ENCODE measurements around the gene SFMBT1.
A peak's percentile ranks its signal among the peaks of the same experiment; 100 is the strongest.

The SFMBT1 gene

DNA sequence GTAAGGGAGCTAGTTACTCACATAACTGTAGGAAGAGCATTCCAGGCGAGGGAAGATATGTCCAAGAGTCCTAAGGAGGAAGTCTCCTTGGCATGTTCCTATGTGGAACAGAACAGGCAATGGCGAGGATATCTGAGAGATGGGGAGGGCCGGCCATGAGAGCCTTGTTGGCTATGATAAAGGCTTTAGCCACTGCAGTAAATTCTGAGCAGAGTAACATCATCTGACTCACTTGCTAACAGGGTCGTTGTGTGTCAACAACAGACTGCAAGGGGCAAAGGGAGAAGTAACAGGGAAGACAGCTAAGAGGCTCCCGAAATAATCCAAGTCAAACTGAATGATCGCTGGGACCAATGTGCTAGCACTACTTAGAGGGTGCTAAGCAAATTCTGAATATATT is 21.6 kb downstream of the SFMBT1 start:
- Histone ChIP-seq H3K4me1 (peaks cover 29 to 55% (median 40%) of the 10 kb centered on the region in 10 experiments), H3K36me3 (peaks cover 0 to 11% (median 0%) of the 10 kb centered on the region in 11 experiments; a peak in 3 of 22 replicates), H3K9ac (no peak overlapping the region), H3K4me2 (peak overlapping the region in 2 of 11 experiments; percentile 54 to 61; a peak in 2 of 22 replicates), H3K4me3 (no peak overlapping the region), H4K20me1 (peaks cover 0 to 58% (median 0%) of the 10 kb centered on the region in 11 experiments; a peak in 9 of 22 replicates), H3K27ac (no peak overlapping the region), H3K27me3 (no peaks in the 10 kb centered on the region), H3K9me3 (replicated peaks in 1 of 11) (peaks cover 0 to 23% (median 10%) of the 10 kb centered on the region in 11 experiments; a peak in 11 of 22 replicates)
- TF ChIP-seq Cebpa-rat (IDR thresholded peaks at IDR 0.05) = no peak

DNA sequence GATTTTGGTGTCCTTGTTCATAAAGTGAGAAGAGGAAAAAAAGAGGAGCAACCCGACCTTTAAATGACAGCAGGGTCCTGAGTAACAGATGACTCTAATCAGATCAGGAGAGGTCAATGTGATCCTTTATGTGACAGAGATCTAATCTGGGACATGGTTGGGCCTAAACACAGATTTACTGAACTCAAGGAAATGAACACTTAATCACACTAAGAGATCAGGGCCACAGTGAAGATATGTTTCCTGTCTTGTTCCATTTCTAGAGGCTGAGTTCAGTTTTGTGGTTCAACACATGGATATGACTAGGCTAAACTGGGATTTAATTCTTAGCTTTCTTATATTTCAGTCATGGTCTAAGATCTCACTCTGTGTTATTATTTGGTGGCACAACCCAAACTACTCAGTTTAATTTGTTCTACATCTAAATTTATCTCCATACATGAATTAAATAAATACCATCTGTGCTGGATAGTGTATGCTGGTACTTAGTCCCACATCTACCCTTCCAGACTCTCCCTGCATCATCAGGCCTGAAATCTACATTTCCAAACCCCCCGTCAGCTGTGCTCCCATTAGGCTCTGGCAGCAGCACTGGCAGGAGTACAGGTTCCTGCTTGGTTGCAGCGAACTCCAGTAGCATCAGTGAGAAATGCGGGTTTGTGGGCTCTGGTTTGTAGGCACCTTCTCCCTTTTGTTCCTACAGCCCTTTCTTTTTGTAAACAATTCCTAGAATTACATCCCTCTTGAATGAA is 22.6 kb downstream of the SFMBT1 start:
- H3K27me3 ChIP-seq = no peaks in the 10 kb centered on the region
- H3K4me1 ChIP-seq = peaks cover 37 to 58% (median 46%) of the 10 kb centered on the region in 10 experiments
- peaks cover 0 to 57% (median 0%) of the 10 kb centered on the region in 11 experiments; a peak in 9 of 22 replicates for H4K20me1 ChIP-seq
- TF ChIP-seq Cebpa-rat (IDR thresholded peaks at IDR 0.05) = no peak
- peak overlapping the region in 6 of 11 experiments; percentile 4 to 52 (median 34); a peak in 7 of 22 replicates for H3K27ac ChIP-seq
- H3K36me3 ChIP-seq = peaks cover 0 to 11% (median 0%) of the 10 kb centered on the region in 11 experiments; a peak in 1 of 22 replicates
- H3K9ac ChIP-seq = peak overlapping the region in 1 of 11 experiments; percentile 4; a peak in 1 of 22 replicates
- H3K9me3 ChIP-seq (replicated peaks in 1 of 11) = peaks cover 0 to 17% (median 7%) of the 10 kb centered on the region in 11 experiments; a peak in 9 of 22 replicates
- no peak overlapping the region for H3K4me3 ChIP-seq
- H3K4me2 ChIP-seq = peak overlapping the region; percentile 20 to 61 (median 52); a peak in 21 of 22 replicates

DNA sequence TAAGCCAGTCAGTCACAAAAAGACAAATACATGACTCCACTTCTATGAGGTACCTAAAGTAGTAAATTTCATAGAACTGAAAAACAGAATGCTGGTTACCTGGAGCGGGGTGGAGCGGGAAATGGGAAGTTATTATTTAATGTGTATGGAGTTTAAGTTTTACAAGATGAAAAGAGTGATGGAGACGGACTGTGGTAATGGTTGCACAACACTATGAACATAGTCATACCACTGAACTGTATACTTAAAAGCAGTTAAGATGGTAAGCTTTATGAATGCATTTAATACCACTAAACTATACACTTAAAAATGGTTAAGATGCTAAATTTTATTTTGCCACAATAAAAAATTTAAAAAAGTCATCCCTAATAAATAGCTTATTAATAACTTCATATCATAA is 23.2 kb downstream of the SFMBT1 start:
- Histone ChIP-seq H3K9ac (peak overlapping the region in 1 of 11 experiments; percentile 4; a peak in 1 of 22 replicates), H3K4me2 (peak overlapping the region; percentile 20 to 61 (median 52); a peak in 18 of 22 replicates), H3K4me3 (no peak overlapping the region), H3K36me3 (peaks cover 0 to 11% (median 0%) of the 10 kb centered on the region in 11 experiments; a peak in 1 of 22 replicates), H3K4me1 (peaks cover 40 to 59% (median 50%) of the 10 kb centered on the region in 10 experiments), H3K9me3 (replicated peaks in 1 of 11) (peaks cover 0 to 17% (median 7%) of the 10 kb centered on the region in 11 experiments; a peak in 8 of 22 replicates), H4K20me1 (peaks cover 0 to 57% (median 0%) of the 10 kb centered on the region in 11 experiments; a peak in 9 of 22 replicates), H3K27me3 (no peaks in the 10 kb centered on the region), H3K27ac (peak overlapping the region in 3 of 11 experiments; percentile 33 to 52 (median 35); a peak in 2 of 22 replicates)
- no peak; a peak in 1 of 22 replicates for TF ChIP-seq Cebpa-rat (IDR thresholded peaks at IDR 0.05)

DNA sequence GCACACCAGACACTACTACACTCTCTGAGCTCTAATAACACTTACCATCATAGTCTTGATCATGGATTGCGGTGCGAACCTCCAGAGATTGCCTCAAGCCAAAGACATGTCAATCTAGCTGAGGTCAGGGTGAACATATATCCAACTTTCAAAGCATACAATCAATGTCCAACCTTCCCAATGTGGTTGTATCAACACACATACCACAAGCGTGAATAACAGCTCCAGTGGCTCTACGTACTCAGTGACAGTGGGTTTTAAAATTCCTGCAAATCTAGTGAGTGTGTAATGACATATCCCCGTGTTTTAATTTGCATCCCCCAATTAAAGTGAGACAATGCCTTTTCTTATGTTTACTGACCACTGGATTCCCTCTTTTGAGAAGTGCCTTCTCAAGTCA is 29.6 kb downstream of the SFMBT1 start:
- Histone ChIP-seq H3K27ac (no peak overlapping the region), H3K9me3 (replicated peaks in 1 of 11) (peaks cover 0 to 4% (median 0%) of the 10 kb centered on the region in 11 experiments; a peak in 1 of 22 replicates), H3K4me3 (no peak overlapping the region), H3K4me1 (peaks cover 11 to 30% (median 20%) of the 10 kb centered on the region in 10 experiments), H4K20me1 (peaks cover 0 to 31% (median 0%) of the 10 kb centered on the region in 11 experiments; a peak in 5 of 22 replicates), H3K4me2 (no peak overlapping the region), H3K27me3 (no peaks in the 10 kb centered on the region), H3K36me3 (peaks cover 0 to 12% (median 0%) of the 10 kb centered on the region in 11 experiments; a peak in 2 of 22 replicates), H3K9ac (no peak overlapping the region)
- TF ChIP-seq Cebpa-rat (IDR thresholded peaks at IDR 0.05) = no peak

DNA sequence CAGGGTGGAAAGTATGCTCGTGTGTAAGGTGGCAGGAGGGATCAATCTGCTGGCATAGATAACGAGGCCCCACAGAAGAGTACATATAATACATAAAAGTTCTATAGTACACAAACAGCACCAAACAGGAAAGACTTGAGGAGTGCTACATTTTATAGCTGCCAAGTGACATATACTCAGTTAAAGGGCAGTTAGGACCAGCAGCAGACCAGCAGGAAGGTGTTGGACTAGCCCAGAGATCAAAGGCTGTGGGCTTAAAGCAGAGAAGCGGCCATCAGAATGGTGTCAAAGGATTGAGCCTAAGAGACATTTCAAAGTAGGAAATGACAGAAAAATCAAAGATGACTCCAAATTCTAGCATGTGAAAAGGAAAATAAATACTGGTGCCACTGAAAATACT is 34.5 kb downstream of the SFMBT1 start:
- Histone ChIP-seq H3K36me3 (peaks cover 0 to 7% (median 0%) of the 10 kb centered on the region in 11 experiments; a peak in 3 of 22 replicates), H4K20me1 (peaks cover 0 to 33% (median 0%) of the 10 kb centered on the region in 11 experiments; a peak in 6 of 22 replicates), H3K27me3 (peaks cover 0 to 6% (median 0%) of the 10 kb centered on the region in 11 experiments; a peak in 4 of 22 replicates), H3K4me3 (no peak overlapping the region), H3K4me2 (peak overlapping the region in 3 of 11 experiments; percentile 6 to 34 (median 16); a peak in 4 of 22 replicates), H3K9ac (no peak overlapping the region), H3K9me3 (replicated peaks in 1 of 11) (peaks cover 0 to 14% (median 5%) of the 10 kb centered on the region in 11 experiments; a peak in 9 of 22 replicates), H3K27ac (no peak overlapping the region), H3K4me1 (peaks cover 3 to 34% (median 21%) of the 10 kb centered on the region in 10 experiments; a peak in 17 of 20 replicates)
- no peak for TF ChIP-seq Cebpa-rat (IDR thresholded peaks at IDR 0.05)

DNA sequence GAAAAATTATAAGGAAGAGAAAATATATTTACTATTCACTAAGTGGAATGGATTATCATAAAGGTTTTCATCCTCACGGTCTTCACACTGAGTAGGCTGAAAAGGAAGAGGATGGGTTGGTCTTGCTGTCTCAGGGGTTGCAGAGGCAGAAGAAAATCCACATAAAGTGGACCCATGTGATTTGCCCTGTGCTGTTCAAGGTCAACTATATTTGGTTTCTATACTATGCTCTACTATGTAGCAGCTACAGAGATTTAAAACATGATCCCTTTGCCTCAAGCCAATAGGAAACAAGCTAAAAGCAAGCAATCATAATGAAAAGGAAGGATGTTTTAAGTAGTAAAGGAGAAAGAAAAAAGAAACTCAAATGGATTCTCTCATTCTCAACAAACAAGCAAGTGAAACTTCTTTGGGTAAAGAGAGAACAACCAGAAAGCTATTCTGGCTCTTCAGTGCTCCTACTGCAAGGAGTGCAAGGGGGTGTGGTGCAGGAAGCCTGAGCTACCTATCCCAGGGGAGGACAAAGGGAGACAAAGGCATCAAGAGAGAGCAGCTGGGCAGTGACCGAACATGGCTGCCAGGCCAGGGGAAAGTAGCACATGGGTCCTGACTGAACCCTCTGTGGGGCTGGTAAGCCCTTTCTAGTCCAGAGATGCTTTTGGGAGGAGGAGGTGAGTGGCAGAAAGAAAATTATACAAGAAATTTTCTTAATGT is 35.9 kb downstream of the SFMBT1 start:
- no peak for TF ChIP-seq Cebpa-rat (IDR thresholded peaks at IDR 0.05)
- Histone ChIP-seq H3K9me3 (replicated peaks in 1 of 11) (peaks cover 0 to 14% (median 5%) of the 10 kb centered on the region in 11 experiments; a peak in 9 of 22 replicates), H3K4me2 (peak overlapping the region in 8 of 11 experiments; percentile 24 to 66 (median 54); a peak in 16 of 22 replicates)

DNA sequence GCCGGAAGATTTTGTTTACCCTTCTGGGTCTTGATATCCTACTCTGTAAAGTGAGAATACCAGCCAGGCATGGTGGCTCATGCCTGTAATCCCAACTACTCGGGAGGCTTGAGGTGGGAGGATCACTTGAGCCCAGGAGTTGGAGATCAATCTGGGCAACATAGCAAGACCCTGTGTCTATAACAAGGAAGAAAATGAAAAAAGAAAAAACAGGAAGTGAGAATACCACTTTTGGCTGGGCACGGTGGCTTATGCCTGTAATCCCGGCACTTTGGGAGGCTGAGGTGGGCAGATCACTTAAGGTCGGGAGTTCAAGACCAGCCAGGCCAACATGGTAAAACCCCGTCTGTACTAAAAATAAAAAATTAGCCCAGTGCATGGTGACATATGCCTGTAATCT is 36.9 kb downstream of the SFMBT1 start:
- Histone ChIP-seq H3K9ac (no peak overlapping the region), H3K27ac (no peak overlapping the region), H3K4me3 (no peak overlapping the region), H4K20me1 (peaks cover 0 to 42% (median 12%) of the 10 kb centered on the region in 11 experiments; a peak in 15 of 22 replicates), H3K4me2 (peak overlapping the region in 2 of 11 experiments; percentile 38 to 66; a peak in 4 of 22 replicates), H3K4me1 (peaks cover 5 to 43% (median 29%) of the 10 kb centered on the region in 10 experiments; a peak in 17 of 20 replicates), H3K36me3 (peaks cover 0 to 5% (median 0%) of the 10 kb centered on the region in 11 experiments; a peak in 2 of 22 replicates), H3K27me3 (peaks cover 0 to 17% (median 7%) of the 10 kb centered on the region in 11 experiments; a peak in 6 of 22 replicates), H3K9me3 (replicated peaks in 1 of 11) (peaks cover 0 to 14% (median 5%) of the 10 kb centered on the region in 11 experiments; a peak in 9 of 22 replicates)
- TF ChIP-seq Cebpa-rat (IDR thresholded peaks at IDR 0.05) = no peak

More for the DNA sequence above, 35.9 kb downstream of the SFMBT1 start:
- no peak overlapping the region for H3K4me3 ChIP-seq
- H3K9ac ChIP-seq = no peak overlapping the region
- peaks cover 0 to 44% (median 10%) of the 10 kb centered on the region in 11 experiments; a peak in 15 of 22 replicates for H4K20me1 ChIP-seq
- peaks cover 5 to 43% (median 29%) of the 10 kb centered on the region in 10 experiments; a peak in 17 of 20 replicates for H3K4me1 ChIP-seq
- peaks cover 0 to 5% (median 0%) of the 10 kb centered on the region in 11 experiments; a peak in 3 of 22 replicates for H3K36me3 ChIP-seq
- peaks cover 0 to 17% (median 7%) of the 10 kb centered on the region in 11 experiments; a peak in 6 of 22 replicates for H3K27me3 ChIP-seq
- H3K27ac ChIP-seq = no peak overlapping the region
